Measurements from ENCODE around the gene ADAMTS4. TPM values are rescaled to one million over a fixed set of nuclear protein-coding genes. Genes with fewer than 3 reads are reported as not detected.

Gene ADAMTS4
- total and polyA plus RNA-seq, 9 of the 15 experiments (the other 6 are each of a cell fraction or from before 2014, with no cell fraction given), result 0.07 to 3.7 (median 0.41) TPM

DNA sequence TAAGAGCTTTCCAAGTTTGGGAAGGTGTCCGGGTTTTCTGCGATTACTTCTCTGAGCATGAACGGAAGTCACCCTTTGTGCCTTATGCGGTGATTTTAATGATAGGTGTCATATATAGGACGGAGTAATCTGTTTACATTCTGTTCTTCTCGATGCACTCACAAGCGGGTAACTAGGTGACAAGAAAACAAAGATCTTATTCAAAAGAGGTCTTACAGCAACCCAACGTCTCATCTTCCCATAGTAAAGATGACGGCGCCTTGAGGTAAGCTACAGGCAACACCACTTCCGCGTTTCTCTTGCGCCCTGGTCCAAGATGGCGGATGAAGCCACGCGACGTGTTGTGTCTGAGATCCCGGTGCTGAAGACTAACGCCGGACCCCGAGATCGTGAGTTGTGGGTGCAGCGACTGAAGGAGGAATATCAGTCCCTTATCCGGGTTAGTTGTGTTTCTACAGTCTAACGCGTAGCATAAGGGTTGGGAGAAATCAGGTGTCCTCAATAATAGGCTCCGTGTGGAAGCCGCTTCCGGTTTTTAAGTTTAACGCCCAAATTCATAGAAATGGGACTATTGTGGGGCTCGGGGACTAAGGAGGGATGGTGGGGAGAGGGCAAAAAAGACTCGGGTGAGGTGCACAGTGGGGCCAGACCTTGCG lies 45.0 kb downstream of the ADAMTS4 start, which contains the start of gene UFC1 (continued):
- no peak for TF ChIP-seq ZFX (CRISPR knock-in tag; IDR thresholded peaks at IDR 0.05)
- peak; percentile 20; the same call in 1 of the 2 replicates for TF ChIP-seq RFX1 (IDR thresholded peaks at IDR 0.05)
- TF ChIP-seq TARDBP (IDR thresholded peaks at IDR 0.05), result no peak; the same call in 1 of the 2 replicates
- TF ChIP-seq, protein P1, sequence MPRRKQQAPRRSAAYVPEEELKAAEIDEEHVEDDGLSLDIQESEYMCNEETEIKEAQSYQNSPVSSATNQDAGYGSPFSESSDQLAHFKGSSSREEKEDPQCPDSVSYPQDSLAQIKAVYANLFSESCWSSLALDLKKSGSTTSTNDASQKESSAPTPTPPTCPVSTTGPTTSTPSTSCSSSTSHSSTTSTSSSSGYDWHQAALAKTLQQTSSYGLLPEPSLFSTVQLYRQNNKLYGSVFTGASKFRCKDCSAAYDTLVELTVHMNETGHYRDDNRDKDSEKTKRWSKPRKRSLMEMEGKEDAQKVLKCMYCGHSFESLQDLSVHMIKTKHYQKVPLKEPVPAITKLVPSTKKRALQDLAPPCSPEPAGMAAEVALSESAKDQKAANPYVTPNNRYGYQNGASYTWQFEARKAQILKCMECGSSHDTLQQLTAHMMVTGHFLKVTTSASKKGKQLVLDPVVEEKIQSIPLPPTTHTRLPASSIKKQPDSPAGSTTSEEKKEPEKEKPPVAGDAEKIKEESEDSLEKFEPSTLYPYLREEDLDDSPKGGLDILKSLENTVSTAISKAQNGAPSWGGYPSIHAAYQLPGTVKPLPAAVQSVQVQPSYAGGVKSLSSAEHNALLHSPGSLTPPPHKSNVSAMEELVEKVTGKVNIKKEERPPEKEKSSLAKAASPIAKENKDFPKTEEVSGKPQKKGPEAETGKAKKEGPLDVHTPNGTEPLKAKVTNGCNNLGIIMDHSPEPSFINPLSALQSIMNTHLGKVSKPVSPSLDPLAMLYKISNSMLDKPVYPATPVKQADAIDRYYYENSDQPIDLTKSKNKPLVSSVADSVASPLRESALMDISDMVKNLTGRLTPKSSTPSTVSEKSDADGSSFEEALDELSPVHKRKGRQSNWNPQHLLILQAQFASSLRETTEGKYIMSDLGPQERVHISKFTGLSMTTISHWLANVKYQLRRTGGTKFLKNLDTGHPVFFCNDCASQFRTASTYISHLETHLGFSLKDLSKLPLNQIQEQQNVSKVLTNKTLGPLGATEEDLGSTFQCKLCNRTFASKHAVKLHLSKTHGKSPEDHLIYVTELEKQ (CRISPR knock-in tag; IDR thresholded peaks at IDR 0.05), result no peak
- TF ChIP-seq YBX1 (IDR thresholded peaks at IDR 0.05), result no peak
- TF ChIP-seq ZNF644 (tag; IDR thresholded peaks at IDR 0.05; ENCODE audit: low read depth), result peak; percentile 91
- TF ChIP-seq DPF2 (IDR thresholded peaks at IDR 0.05), result no peak
- TF ChIP-seq, protein P2, sequence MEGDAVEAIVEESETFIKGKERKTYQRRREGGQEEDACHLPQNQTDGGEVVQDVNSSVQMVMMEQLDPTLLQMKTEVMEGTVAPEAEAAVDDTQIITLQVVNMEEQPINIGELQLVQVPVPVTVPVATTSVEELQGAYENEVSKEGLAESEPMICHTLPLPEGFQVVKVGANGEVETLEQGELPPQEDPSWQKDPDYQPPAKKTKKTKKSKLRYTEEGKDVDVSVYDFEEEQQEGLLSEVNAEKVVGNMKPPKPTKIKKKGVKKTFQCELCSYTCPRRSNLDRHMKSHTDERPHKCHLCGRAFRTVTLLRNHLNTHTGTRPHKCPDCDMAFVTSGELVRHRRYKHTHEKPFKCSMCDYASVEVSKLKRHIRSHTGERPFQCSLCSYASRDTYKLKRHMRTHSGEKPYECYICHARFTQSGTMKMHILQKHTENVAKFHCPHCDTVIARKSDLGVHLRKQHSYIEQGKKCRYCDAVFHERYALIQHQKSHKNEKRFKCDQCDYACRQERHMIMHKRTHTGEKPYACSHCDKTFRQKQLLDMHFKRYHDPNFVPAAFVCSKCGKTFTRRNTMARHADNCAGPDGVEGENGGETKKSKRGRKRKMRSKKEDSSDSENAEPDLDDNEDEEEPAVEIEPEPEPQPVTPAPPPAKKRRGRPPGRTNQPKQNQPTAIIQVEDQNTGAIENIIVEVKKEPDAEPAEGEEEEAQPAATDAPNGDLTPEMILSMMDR (IDR thresholded peaks at IDR 0.05 in 2 of 3, conservative IDR thresholded peaks at IDR 0.05 in 1 of 3; ENCODE audit: insufficient read depth in 2 of 3, low read depth in 1 of 3, low read length in 3 of 3), result no peak
- no peak for TF ChIP-seq NCOA6 (IDR thresholded peaks at IDR 0.05)
- TF ChIP-seq, protein P3, sequence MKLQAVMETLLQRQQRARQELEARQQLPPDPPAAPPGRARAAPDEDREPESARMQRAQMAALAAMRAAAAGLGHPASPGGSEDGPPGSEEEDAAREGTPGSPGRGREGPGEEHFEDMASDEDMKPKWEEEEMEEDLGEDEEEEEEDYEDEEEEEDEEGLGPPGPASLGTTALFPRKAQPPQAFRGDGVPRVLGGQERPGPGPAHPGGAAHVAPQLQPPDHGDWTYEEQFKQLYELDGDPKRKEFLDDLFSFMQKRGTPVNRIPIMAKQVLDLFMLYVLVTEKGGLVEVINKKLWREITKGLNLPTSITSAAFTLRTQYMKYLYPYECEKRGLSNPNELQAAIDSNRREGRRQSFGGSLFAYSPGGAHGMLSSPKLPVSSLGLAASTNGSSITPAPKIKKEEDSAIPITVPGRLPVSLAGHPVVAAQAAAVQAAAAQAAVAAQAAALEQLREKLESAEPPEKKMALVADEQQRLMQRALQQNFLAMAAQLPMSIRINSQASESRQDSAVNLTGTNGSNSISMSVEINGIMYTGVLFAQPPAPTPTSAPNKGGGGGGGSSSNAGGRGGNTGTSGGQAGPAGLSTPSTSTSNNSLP (IDR thresholded peaks at IDR 0.05; ENCODE audit: borderline replicate concordance, low read depth, low read length), result no peak
- TF ChIP-seq, protein P4, sequence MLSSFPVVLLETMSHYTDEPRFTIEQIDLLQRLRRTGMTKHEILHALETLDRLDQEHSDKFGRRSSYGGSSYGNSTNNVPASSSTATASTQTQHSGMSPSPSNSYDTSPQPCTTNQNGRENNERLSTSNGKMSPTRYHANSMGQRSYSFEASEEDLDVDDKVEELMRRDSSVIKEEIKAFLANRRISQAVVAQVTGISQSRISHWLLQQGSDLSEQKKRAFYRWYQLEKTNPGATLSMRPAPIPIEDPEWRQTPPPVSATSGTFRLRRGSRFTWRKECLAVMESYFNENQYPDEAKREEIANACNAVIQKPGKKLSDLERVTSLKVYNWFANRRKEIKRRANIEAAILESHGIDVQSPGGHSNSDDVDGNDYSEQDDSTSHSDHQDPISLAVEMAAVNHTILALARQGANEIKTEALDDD (IDR thresholded peaks at IDR 0.05), result no peak
- peak; percentile 83 for TF ChIP-seq NEUROD1 (IDR thresholded peaks at IDR 0.05; ENCODE audit: borderline replicate concordance, low read depth, low read length, partially characterized antibody)
- TF ChIP-seq TCF7L2 (IDR thresholded peaks at IDR 0.05; ENCODE audit: low read depth, low read length), result 0 out of 2 replicates have a peak, but pooled peaks have one; percentile 35
- no peak for TF ChIP-seq ZNF79 (CRISPR knock-in tag; IDR thresholded peaks at IDR 0.05; ENCODE audit: low read depth)
- peak; percentile 90 for TF ChIP-seq POLR2H (tag; IDR thresholded peaks at IDR 0.05; ENCODE audit: low read depth)
- TF ChIP-seq, protein P5, sequence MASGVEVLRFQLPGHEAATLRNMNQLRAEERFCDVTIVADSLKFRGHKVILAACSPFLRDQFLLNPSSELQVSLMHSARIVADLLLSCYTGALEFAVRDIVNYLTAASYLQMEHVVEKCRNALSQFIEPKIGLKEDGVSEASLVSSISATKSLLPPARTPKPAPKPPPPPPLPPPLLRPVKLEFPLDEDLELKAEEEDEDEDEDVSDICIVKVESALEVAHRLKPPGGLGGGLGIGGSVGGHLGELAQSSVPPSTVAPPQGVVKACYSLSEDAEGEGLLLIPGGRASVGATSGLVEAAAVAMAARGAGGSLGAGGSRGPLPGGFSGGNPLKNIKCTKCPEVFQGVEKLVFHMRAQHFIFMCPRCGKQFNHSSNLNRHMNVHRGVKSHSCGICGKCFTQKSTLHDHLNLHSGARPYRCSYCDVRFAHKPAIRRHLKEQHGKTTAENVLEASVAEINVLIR (CRISPR knock-in tag; IDR thresholded peaks at IDR 0.05), result no peak
- no peak for TF ChIP-seq SRSF9 (IDR thresholded peaks at IDR 0.05; ENCODE audit: borderline replicate concordance, low read depth, low read length)
- peak; percentile 80 for TF ChIP-seq ZNF766 (CRISPR knock-in tag; conservative IDR thresholded peaks at IDR 0.05)
